GM12892 (cell line): ENCODE results near the gene SENP1.

Experiments used
- POLR2A ChIP-seq: IDR thresholded peaks from 2 replicates; pipeline ENCODE4 v1.6.1; 2011; ENCODE audit warnings: low read depth, low read length, control low read depth
- TAF1 ChIP-seq: IDR thresholded peaks from 2 replicates; pipeline ENCODE4 v1.6.1; 2011; ENCODE audit warnings: low read depth, mild to moderate bottlenecking, control low read depth, low read length, borderline replicate concordance

GRCh38 chr12:48022180-48022521 lies 83.7 kb downstream of the SENP1 start:
- no peak for TF ChIP-seq TAF1
- TF ChIP-seq POLR2A = no peak
